HG02642 (cell line): Measurements from ENCODE around the gene HTR1D.
"Not testable (repeated sequence)": the region's sequence is repeated elsewhere in the genome, so short reads cannot be mapped to it uniquely, and the experiment has no call there.

ENCODE experiments used
- ATAC-seq: cut with Tn5 transposase; IDR thresholded peaks from one replicate; pipeline ENCODE4 v1.9.1; 2021; ENCODE audit warnings: mild to moderate bottlenecking; ENCODE audit not compliant: unreplicated experiment, poor library complexity

Gene HTR1D

DNA sequence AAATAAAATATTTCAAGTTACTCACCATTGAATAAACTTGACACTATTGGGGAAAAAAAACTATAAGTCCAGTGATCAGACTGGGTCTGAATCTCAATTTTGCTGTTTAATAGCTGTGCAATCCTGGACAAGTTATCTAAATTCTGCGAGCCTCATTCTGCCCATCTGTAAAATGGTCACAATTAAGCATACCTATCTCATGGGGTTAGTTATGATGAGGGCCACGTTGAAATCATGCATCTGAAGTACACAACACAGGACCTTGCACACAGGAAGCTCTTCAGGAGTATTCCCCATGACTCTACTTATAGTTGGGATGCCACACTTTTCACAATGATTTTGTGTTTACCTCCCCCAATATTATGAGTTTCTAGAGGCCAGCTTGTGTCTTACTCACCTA is 3.8 kb upstream of the HTR1D start:
- no peak for ATAC-seq

- ATAC-seq, result no peak
Measured at GRCh38 chr1:23216771-23217420, 406 bp downstream of the HTR1D start.

DNA sequence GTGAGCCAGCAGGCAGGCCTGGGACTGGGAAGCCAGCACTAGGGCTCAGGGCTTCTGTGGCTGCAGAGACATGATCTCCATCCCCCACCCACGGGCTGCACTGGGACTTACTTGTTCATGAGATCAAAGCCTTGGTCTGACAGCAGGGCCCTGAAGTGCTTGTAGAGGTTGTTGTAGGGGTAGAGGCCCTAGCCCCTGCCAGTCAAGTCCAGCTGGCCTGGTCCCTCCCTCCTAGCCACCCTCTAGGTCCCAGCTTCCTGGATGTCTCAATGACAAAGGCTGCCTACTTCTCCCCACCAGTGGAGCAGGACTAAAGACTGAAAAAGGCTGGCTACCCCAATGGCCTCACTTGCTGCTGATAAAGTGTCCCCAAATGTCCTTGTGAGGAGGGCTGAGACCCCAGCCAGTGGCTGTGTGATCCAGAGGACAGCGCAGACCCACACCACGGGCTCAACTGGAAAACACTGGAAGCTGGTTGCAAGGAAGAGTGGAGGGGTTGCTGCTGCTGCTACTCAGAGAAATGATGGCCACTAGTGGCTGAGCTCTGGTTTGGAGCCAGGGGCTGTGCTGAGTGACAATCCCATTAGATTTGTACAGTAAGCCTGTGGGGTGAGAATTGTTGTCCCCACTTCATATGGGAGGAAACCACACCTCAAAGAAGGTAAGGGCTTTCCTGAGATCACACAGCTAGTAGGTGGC is 1.4 kb downstream of the HTR1D start:
- ATAC-seq, result no peak

- no peak for ATAC-seq
Measured at GRCh38 chr1:23215291-23215690, 2.0 kb downstream of the HTR1D start.

DNA sequence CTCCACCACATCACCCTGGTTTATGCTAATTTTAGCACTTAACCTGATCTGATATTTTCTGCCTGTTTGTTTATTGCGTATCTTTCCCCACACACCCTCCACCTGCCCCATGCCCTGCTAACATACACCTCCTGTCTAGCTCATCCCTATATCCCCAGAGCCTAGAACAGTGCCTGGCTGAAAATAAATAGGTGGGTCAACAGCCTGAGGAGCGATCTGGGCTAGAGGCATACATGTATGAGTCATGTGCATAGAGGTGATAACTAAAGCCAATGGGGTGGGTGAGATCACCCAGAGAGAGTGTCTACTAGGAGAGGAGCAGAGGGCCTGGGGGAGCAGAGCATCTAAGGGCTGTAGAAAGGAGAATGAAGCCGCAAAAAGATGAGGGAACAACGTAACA is 2.7 kb downstream of the HTR1D start:
- no peak for ATAC-seq

DNA sequence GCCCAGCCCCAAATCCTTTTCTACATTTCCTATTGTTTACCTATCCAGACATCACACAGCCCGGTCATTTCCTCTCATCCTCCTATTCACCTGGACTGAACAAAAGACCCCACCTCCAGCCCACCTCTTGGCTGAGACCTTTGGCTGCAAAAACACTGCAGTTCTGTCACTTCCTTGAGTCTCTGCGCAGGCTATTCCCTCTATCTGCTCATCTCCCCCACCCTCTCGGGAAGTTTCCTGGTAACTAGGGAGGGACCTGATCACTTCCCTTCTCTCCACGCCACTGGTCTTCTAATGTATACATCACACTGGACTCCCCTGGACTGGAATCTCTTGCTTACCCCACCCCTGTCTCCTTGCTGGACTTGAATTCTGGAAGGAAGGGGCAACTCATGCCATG is 5.3 kb downstream of the HTR1D start:
- ATAC-seq, result no peak

DNA sequence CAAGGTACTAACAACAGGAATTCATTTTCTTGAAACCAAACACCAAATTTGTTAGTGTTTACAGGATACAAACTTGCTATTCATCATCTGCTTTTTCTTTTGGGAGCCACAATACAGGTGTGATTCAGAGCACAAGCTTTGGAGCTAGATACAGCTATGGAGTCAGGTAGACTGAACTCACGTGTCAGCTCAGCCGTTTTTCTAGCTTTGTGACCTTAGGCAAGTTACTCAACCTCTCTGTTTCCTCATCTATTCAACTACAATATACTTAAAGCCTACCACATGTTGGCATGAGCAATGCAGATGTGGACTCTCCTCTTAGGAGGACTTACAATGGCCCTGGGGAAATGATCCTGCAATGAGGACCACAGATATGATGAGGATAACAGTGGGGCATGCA is 6.3 kb downstream of the HTR1D start:
- no peak for ATAC-seq

- no peak for ATAC-seq
Measured at GRCh38 chr1:23210351-23210785, 6.9 kb downstream of the HTR1D start.

GRCh38 chr1:23209770-23210169 is 7.5 kb downstream of the HTR1D start:
- no peak for ATAC-seq

DNA sequence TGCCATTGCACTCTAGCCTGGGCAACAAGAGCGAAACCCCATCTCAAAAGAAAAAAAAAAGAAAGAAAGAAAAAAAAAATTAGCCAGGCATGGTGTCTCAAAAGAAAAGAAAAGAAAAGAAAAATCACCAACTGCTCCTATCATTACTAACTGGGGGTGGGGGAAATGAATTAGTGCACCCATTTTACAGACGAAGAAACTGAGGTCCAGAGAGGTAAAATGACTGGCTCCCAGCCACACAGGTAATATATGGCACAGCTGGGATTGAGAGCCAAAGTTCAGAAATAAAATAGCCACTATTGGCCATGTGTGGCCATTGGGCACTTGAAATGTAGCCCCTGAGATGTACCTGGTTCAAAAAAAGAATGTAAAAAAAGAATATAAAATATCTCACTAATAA is 8.8 kb downstream of the HTR1D start:
- no peak for ATAC-seq

GRCh38 chr1:23207733-23208132 is 9.6 kb downstream of the HTR1D start:
- ATAC-seq, result not testable (repeated sequence)

GRCh38 chr1:23202263-23202749 is 15.0 kb downstream of the HTR1D start:
- ATAC-seq, result no peak

DNA sequence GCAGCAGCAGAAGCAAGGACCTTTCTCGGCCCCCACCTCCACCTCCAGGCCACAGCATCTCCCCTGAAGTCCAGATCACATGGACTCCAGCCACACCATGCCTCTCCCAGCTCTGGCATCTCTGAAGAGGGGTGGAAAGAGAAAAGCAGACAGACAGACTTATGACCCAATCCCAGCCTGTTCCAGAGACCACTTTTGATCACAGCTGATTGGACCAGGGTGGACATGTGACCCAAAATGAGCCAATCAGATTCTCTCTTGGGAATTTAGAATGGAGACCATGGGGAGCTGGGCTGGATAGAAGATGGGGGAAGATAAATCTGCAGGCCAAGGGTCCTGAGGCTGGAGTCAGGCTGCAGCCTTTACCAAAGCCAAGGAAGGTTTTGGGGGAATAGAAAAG is 16.4 kb downstream of the HTR1D start:
- no peak for ATAC-seq

DNA sequence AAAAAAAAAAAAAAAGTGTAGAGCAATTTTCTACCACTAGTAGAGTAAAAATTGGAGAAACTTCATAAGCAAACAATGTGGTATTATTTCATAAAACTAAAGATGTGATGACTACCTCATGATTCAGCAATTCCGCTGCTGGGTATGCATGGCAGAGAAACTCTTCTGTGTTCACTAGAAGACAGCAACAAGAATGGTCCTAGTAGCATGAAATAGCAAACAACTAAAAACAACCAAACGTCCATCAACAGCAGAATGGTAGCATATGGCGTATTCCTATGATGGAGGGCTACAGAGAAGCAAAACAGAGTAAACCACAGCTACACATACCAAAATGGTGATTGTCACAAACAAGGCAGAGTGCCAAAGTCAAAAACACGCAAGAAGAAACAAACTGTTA is 18.9 kb downstream of the HTR1D start:
- ATAC-seq, result no peak

DNA sequence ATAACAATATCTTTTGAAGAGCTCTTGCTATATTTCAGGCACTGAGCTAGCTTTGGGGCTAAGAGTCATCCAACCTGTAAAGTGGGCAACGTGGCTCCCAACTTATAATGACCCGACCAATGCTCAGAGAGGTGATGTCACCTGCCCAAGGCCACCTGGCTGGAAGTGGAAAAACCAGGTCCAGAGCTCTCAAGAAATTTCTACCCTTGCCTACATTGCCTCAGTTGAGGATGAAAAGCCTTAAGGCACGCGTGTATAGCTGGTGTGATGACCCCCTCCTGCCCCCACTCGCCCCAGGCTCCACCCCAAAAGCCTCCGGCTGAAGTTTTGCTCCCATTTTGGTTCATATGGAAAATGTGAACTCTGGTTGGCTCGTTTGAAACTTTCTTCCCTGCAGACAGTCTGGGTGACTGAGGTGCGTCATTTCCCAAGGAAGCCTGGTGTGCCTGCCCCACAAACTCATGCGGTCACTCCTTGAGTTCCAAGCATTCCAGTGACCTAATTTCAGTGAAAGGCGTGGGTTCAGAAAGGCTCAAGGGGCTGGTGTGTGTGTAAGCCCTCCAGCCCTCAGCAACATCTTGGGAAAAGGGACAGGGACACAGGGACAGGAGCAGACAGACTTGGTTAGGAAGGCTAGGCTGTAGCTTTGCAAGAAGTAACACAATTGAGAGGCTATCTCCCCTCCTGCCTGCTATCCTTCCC is 20.5 kb downstream of the HTR1D start:
- no peak for ATAC-seq

GRCh38 chr1:23194119-23194984 is 22.9 kb downstream of the HTR1D start:
- ATAC-seq, result no peak

- ATAC-seq, result no peak
Measured at GRCh38 chr1:23193391-23194118, 23.7 kb downstream of the HTR1D start.

DNA sequence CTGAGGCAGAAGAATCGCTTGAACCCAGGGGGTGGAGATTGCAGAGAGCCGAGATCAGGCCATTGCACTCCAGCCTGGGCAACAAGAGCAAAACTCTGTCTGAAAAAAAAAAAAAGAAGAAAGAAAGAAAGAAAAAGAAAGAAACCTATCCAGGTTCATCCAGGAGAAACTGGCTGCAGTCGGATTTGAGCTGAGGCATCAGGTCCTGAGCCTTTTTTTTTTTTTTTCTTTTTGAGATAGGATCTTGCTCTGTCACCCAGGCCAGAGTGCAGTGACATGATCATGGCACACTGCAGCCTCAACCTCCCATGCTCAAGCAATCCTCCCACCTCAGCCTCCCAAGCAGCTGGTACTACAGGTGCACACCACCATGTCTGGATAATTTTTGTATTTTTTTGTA is 26.1 kb downstream of the HTR1D start:
- ATAC-seq, result no peak

DNA sequence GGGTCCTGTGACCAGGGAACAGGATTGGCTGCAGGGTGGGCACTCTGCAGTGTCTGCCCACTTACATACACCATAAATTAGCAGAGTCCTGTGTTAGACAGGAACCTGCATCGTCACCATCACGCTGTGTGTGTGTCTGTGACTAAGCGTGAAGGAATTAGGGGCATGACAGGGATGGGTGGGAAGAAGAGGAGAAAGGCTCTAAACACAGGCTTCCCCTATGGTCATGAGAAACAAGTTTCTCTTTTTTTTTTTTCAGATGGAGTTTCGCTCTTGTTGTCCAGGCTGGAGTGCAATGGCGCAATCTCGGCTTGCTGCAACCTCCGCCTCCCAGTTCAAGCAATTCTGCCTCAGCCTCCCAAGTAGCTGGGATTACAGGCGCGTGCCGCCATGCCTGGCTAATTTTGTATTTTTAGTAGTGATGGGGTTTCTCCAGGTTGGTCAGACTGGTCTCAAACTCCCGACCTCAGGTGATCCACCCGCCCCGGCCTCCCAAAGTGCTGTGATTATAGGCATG is 28.3 kb downstream of the HTR1D start:
- not testable (repeated sequence) for ATAC-seq
